ENCODE measurements around the gene CCDC83. TPM values are rescaled to one million over a fixed set of nuclear protein-coding genes. Genes with fewer than 3 reads are reported as not detected.

Gene CCDC83
- total RNA-seq, 3 donors from 2014 or later (not counting 1 experiment from before 2014, with no cell fraction given) = 0.12 TPM; not detected in 2

DNA sequence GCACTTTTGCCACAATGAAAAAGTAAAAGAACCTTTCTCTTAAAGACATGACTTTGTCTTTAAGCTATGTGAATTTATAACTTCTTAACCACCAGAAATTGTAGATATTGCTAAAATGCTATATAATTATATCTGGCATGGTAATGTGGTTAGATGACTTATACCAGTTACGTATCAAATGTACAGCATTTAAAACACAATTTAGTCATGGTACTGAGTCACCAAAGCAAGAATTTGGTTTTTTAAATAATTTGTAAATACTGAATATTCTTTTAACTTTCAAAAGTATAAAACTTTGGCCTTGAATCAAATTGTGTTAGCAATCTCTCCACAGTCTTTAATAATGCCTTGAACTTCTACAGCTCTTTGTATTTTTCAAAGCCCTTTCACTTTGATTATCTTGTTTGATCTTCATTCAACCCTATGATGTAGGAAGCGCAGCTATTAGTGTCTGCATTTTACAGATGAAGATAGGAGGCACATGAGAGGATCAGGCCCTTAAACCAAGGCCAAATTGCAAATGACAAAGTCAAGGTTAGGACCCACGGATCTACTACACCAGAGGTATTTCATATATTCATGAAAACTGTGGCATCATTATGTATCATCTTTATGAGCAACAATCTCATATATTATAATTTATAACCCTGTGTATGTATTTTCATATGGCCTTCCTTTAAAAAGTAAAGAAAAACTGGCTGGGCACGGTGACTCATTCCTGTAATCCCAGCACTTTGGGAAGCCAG is 39.8 kb upstream of the CCDC83 start:
- Histone ChIP-seq H3K9me3 (ENCODE audit: control insufficient read depth, insufficient read depth, low read length) (no peaks in the 10 kb centered on the region), H3K27ac (ENCODE audit: low read length) (no peak overlapping the region), H3K36me3 (ENCODE audit: control insufficient read depth, insufficient read depth, low read length) (no peaks in the 10 kb centered on the region), H3K4me1 (ENCODE audit: control insufficient read depth, insufficient read depth, low read length) (peaks cover 11% of the 10 kb centered on the region), H3K4me3 (ENCODE audit: low read length) (no peak overlapping the region), H3K27me3 (ENCODE audit: control insufficient read depth, insufficient read depth, low read length) (no peaks in the 10 kb centered on the region)
- Mint-ChIP-seq H3K4me3 (no peak overlapping the region), H3K27me3 (ENCODE audit: low read depth in 2 of 2) (peaks cover 0 to 5% of the 10 kb centered on the region in 2 donors), H3K4me1 (peaks cover 8 to 16% of the 10 kb centered on the region in 2 donors), H3K36me3 (no peaks in the 10 kb centered on the region), H3K27ac (no peak overlapping the region), H3K9me3 (no peaks in the 10 kb centered on the region)
- intact Hi-C loops (cut with micrococcal nuclease) = no loop called here
- WGBS (ENCODE audit: insufficient coverage) = 92% methylated on average over 3 of the region's 4 CpGs
- DNase-seq = no peak
- no peak for ATAC-seq
- TF ChIP-seq, protein P1, sequence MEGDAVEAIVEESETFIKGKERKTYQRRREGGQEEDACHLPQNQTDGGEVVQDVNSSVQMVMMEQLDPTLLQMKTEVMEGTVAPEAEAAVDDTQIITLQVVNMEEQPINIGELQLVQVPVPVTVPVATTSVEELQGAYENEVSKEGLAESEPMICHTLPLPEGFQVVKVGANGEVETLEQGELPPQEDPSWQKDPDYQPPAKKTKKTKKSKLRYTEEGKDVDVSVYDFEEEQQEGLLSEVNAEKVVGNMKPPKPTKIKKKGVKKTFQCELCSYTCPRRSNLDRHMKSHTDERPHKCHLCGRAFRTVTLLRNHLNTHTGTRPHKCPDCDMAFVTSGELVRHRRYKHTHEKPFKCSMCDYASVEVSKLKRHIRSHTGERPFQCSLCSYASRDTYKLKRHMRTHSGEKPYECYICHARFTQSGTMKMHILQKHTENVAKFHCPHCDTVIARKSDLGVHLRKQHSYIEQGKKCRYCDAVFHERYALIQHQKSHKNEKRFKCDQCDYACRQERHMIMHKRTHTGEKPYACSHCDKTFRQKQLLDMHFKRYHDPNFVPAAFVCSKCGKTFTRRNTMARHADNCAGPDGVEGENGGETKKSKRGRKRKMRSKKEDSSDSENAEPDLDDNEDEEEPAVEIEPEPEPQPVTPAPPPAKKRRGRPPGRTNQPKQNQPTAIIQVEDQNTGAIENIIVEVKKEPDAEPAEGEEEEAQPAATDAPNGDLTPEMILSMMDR (IDR thresholded peaks at IDR 0.05) = no peak

DNA sequence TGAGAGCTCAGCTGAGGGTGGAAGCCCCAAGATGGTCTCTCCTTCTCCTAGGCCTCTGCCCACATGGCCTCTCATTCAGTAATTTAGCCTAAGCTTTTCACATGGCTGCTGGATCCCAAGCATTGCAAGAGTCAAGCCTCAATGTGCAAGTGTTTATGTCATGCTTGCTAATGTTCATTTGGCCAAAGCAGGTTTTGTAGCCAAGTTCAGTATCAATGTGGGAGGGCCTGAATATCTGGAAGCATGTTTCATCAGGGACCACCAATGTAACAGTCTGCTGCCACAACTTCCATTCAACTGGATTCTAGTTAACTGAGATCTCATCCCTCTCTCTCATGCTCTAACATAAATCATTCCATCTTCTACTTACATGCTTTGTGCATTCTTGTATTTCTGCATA is 35.7 kb upstream of the CCDC83 start:
- Mint-ChIP-seq H3K9me3 (no peaks in the 10 kb centered on the region), H3K4me3 (no peak overlapping the region), H3K36me3 (no peaks in the 10 kb centered on the region), H3K4me1 (peaks cover 11% of the 10 kb centered on the region in 2 donors), H3K27me3 (ENCODE audit: low read depth in 2 of 2) (peaks cover 0 to 2% of the 10 kb centered on the region in 2 donors), H3K27ac (no peak overlapping the region)
- no peaks in the 10 kb centered on the region for H3K9me3 ChIP-seq (ENCODE audit: control insufficient read depth, insufficient read depth, low read length)
- intact Hi-C loops (cut with micrococcal nuclease) = no loop called here
- ATAC-seq (no peak), DNase-seq (no peak)
- no peak overlapping the region for H3K27ac ChIP-seq (ENCODE audit: low read length)
- TF ChIP-seq, protein P1 (IDR thresholded peaks at IDR 0.05) = no peak
- H3K4me3 ChIP-seq (ENCODE audit: low read length) = no peak overlapping the region
- no peaks in the 10 kb centered on the region for H3K36me3 ChIP-seq (ENCODE audit: control insufficient read depth, insufficient read depth, low read length)
- no peaks in the 10 kb centered on the region for H3K27me3 ChIP-seq (ENCODE audit: control insufficient read depth, insufficient read depth, low read length)
- H3K4me1 ChIP-seq (ENCODE audit: control insufficient read depth, insufficient read depth, low read length) = peaks cover 20% of the 10 kb centered on the region

DNA sequence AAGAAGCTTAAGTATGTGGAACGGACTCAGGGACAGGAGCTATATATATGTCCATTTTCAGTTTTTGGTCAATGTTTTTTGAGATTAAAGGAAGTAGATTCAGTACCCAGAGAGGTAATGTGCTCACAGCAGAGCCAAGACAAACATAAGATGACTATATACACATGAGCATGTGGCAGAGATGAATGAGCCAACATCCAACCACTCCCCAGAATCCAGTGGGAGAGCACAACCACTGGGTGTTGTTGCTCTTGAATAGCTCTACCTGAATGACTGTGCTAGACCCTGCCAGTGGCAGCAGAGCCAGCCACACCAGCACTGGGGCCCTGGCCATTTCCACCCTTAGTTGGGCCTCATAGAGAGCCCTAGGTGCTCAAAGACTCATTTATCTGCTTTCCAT is 33.5 kb upstream of the CCDC83 start:
- H3K36me3 Mint-ChIP-seq = no peaks in the 10 kb centered on the region
- 100% methylated on average over 1 of the region's 1 CpG for WGBS (ENCODE audit: insufficient coverage)
- TF ChIP-seq, protein P1 (IDR thresholded peaks at IDR 0.05) = no peak
- H3K9me3 Mint-ChIP-seq = no peaks in the 10 kb centered on the region
- H3K4me1 ChIP-seq (ENCODE audit: control insufficient read depth, insufficient read depth, low read length) = peaks cover 33% of the 10 kb centered on the region
- ATAC-seq (no peak), DNase-seq (no peak)
- no peaks in the 10 kb centered on the region for H3K27me3 ChIP-seq (ENCODE audit: control insufficient read depth, insufficient read depth, low read length)
- H3K9me3 ChIP-seq (ENCODE audit: control insufficient read depth, insufficient read depth, low read length) = no peaks in the 10 kb centered on the region
- no peak overlapping the region for H3K27ac ChIP-seq (ENCODE audit: low read length)
- H3K27ac Mint-ChIP-seq = no peak overlapping the region
- intact Hi-C loops (cut with micrococcal nuclease) = no loop called here
- no peak overlapping the region for H3K4me3 ChIP-seq (ENCODE audit: low read length)
- H3K4me3 Mint-ChIP-seq = no peak overlapping the region
- H3K4me1 Mint-ChIP-seq = peaks cover 25 to 27% of the 10 kb centered on the region in 2 donors
- no peaks in the 10 kb centered on the region for H3K36me3 ChIP-seq (ENCODE audit: control insufficient read depth, insufficient read depth, low read length)
- peaks cover 0 to 2% of the 10 kb centered on the region in 2 donors for H3K27me3 Mint-ChIP-seq (ENCODE audit: low read depth in 2 of 2)

DNA sequence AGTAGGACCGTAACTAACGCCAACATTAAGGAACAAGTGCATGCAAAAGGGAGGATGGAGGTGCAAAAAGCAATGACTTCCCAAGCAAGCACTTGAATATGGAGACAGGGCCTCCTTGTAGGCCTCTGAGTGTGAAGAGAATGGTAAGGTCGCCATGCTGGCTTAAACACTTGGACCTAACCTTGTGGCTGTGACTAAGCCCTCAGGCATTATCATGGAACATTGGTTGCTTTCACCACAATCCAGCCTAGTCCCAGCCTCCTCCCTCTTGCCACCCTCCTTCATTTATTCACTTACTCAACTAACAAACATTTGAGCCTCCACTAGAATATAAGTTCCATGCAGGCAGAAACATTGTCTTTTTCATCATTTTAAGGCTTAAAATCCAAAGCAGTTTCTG is 32.4 kb upstream of the CCDC83 start:
- peaks cover 0 to 2% of the 10 kb centered on the region in 2 donors for H3K27me3 Mint-ChIP-seq (ENCODE audit: low read depth in 2 of 2)
- H3K27me3 ChIP-seq (ENCODE audit: control insufficient read depth, insufficient read depth, low read length) = no peaks in the 10 kb centered on the region
- peak overlapping the region; percentile 82 to 91 for H3K27ac Mint-ChIP-seq
- ATAC-seq (no peak), DNase-seq (no peak)
- intact Hi-C loops (cut with micrococcal nuclease) = no loop called here
- no peaks in the 10 kb centered on the region for H3K9me3 ChIP-seq (ENCODE audit: control insufficient read depth, insufficient read depth, low read length)
- peaks cover 33 to 36% of the 10 kb centered on the region in 2 donors for H3K4me1 Mint-ChIP-seq
- H3K36me3 ChIP-seq (ENCODE audit: control insufficient read depth, insufficient read depth, low read length) = no peaks in the 10 kb centered on the region
- H3K9me3 Mint-ChIP-seq = no peaks in the 10 kb centered on the region
- WGBS (ENCODE audit: insufficient coverage) = 97% methylated on average over 3 of the region's 3 CpGs
- no peak overlapping the region for H3K4me3 ChIP-seq (ENCODE audit: low read length)
- no peaks in the 10 kb centered on the region for H3K36me3 Mint-ChIP-seq
- peaks cover 43% of the 10 kb centered on the region for H3K4me1 ChIP-seq (ENCODE audit: control insufficient read depth, insufficient read depth, low read length)
- H3K27ac ChIP-seq (ENCODE audit: low read length) = peak overlapping the region; percentile 45
- no peak overlapping the region for H3K4me3 Mint-ChIP-seq
- TF ChIP-seq, protein P1 (IDR thresholded peaks at IDR 0.05) = no peak

Data from natural killer cell (primary cell).